Vagina (tissue), 2 donors: ENCODE measurements around the gene XRCC4. TPM values are rescaled to one million over a fixed set of nuclear protein-coding genes. Genes with fewer than 3 reads are reported as not detected.

Source experiments
- DNase-seq, 2 donors: peaks; one replicate each; pipeline ENCODE4 v3.0.0-alpha.2; 2017; ENCODE audit errors: extremely low spot score in 2 of 2
- H3K27ac ChIP-seq: fragments of 200-600 bp; sonication (generic); one replicate; pipeline ENCODE4 v1.5.1; 2019
- H3K27me3 ChIP-seq: fragments of 200-600 bp; sonication (generic); one replicate; pipeline ENCODE4 v1.5.1; 2019
- H3K36me3 ChIP-seq, 2 donors: fragments of 200-600 bp; sonication (generic); one replicate each; pipeline ENCODE4 v1.5.1; 2017 to 2019
- H3K4me1 ChIP-seq: fragments of 200-600 bp; sonication (generic); one replicate; pipeline ENCODE4 v1.5.1; 2019
- H3K4me3 ChIP-seq, 2 donors: fragments of 200-600 bp; sonication (generic); 1 replicate in 1 of 2; 2 replicates in 1 of 2; pipeline ENCODE4 v1.5.1; 2016 to 2019
- H3K9me3 ChIP-seq: fragments of 200-600 bp; sonication (generic); one replicate; pipeline ENCODE4 v1.5.1; 2019
- POLR2A ChIP-seq, 2 donors: fragments of 450-650 bp; IDR thresholded peaks; one replicate each; pipeline ENCODE4 v1.6.1; 2017; ENCODE audit warnings: antibody characterized with exemption in 2 of 2, mild to moderate bottlenecking in 2 of 2, moderate library complexity in 2 of 2
- POLR2AphosphoS5 ChIP-seq, 2 donors: sonication (generic); formaldehyde crosslinking; IDR thresholded peaks; one replicate each; pipeline ENCODE4 v1.9.0; 2017; ENCODE audit warnings: antibody characterized with exemption in 2 of 2, mild to moderate bottlenecking in 2 of 2, low read depth in 1 of 2; ENCODE audit not compliant: insufficient read depth in 1 of 2
- intact Hi-C: fragments of 100-400 bp; cut with DNase I; formaldehyde crosslinking; loops from one replicate; pipeline ENCODE4 v1.15.1; 2023
- total RNA-seq: library from RNA; depleted of rRNA; stranded (reverse); fragments of >200 nt; gene quantifications from one replicate; pipeline ENCODE4 v1.2.3, GENCODE V29; 2016
- TF ChIP-seq, protein P1 (sequence below), 3 experiments: fragments of 450-650 bp in 2 of 3; fragments of 200-600 bp in 1 of 3; sonication (generic) in 1 of 3; IDR thresholded peaks; one replicate each; pipeline ENCODE4 v1.5.1; 2017 to 2019; ENCODE audit warnings: antibody characterized with exemption in 3 of 3, mild to moderate bottlenecking in 2 of 3, moderate library complexity in 2 of 3

The XRCC4 gene
- total RNA-seq, 1 donor from 2014 or later = 5.4 TPM

GRCh38 chr5:83313436-83313835 is 236.1 kb downstream of the XRCC4 start:
- no peak overlapping the region for H3K27ac ChIP-seq
- intact Hi-C loops = no loop called here
- TF ChIP-seq POLR2A (IDR thresholded peaks at IDR 0.05) = no peak
- TF ChIP-seq POLR2AphosphoS5 (IDR thresholded peaks at IDR 0.05; ENCODE audit: insufficient read depth in 1 of 2, low read depth in 1 of 2) = no peak
- TF ChIP-seq, protein P1, sequence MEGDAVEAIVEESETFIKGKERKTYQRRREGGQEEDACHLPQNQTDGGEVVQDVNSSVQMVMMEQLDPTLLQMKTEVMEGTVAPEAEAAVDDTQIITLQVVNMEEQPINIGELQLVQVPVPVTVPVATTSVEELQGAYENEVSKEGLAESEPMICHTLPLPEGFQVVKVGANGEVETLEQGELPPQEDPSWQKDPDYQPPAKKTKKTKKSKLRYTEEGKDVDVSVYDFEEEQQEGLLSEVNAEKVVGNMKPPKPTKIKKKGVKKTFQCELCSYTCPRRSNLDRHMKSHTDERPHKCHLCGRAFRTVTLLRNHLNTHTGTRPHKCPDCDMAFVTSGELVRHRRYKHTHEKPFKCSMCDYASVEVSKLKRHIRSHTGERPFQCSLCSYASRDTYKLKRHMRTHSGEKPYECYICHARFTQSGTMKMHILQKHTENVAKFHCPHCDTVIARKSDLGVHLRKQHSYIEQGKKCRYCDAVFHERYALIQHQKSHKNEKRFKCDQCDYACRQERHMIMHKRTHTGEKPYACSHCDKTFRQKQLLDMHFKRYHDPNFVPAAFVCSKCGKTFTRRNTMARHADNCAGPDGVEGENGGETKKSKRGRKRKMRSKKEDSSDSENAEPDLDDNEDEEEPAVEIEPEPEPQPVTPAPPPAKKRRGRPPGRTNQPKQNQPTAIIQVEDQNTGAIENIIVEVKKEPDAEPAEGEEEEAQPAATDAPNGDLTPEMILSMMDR (IDR thresholded peaks at IDR 0.05) = no peak

DNA sequence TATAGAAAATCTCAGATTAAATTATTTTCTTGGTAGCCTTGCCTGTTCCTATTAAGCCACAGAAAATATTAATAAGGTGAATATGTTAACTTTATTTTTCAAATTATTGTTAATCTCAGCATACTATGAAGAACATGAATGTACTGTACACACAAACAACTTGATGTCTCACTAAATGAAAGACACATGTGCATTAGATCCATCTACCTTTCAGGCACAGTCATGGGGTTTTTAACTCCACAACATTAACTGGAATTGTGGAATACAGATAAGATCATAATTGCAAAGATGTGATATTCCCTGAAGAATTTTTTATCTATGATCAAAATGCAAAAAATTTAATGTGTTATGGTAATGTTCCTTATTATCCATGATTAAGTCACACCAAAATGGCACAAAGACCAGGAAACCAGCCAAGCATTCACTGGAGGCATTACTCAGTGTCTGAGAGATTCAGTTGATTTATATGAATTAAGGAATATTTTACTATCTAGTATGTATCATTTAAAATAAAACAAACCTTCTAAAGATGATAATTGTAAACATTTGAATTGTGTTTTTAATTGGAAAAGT is 244.2 kb downstream of the XRCC4 start:
- H3K27ac ChIP-seq = no peak overlapping the region
- H3K4me3 ChIP-seq = no peak overlapping the region
- no peaks in the 10 kb centered on the region for H3K27me3 ChIP-seq
- intact Hi-C loops = no loop called here
- no peak for TF ChIP-seq POLR2A (IDR thresholded peaks at IDR 0.05)
- no peak for TF ChIP-seq POLR2AphosphoS5 (IDR thresholded peaks at IDR 0.05; ENCODE audit: insufficient read depth in 1 of 2, low read depth in 1 of 2)
- TF ChIP-seq, protein P1 (IDR thresholded peaks at IDR 0.05) = no peak
- DNase-seq = no peak
- no peaks in the 10 kb centered on the region for H3K4me1 ChIP-seq
- H3K9me3 ChIP-seq = no peaks in the 10 kb centered on the region
- H3K36me3 ChIP-seq = no peaks in the 10 kb centered on the region

More at GRCh38 chr5:83313436-83313835, 236.1 kb downstream of the XRCC4 start:
- Histone ChIP-seq H3K4me1 (no peaks in the 10 kb centered on the region), H3K27me3 (no peaks in the 10 kb centered on the region), H3K9me3 (no peaks in the 10 kb centered on the region), H3K4me3 (no peak overlapping the region), H3K36me3 (no peaks in the 10 kb centered on the region)
- DNase-seq = no peak

DNA sequence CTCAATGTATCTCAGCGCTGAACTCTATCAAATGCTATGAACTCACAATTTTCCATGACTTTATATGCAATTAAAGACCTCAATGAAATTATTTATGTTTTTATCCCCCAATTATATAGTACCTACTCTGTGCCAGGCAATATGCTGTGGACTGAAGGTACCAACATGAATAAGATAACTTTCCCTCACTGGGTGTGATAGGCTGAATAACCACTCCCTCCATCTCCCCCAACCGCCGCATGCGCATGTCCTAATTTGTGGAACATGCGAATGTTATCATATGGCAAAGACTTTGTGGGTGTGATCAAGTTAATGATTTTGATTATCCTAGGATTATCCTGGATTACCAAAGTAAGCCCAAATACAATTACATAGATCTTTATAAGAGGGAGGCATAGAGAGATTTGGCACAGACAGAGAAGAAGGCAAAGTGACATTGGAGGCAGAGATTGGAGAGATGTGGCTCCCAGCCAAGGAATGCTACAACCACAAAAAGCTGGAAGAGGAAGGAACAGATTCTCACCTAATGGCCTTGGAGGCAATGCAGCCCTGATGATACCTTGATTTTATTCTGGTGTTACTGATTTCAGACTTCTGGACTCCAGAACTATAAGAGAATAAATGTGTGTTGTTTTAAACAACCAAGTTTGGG is 245.1 kb downstream of the XRCC4 start:
- Histone ChIP-seq H3K4me3 (no peak overlapping the region), H3K36me3 (no peaks in the 10 kb centered on the region), H3K27me3 (no peaks in the 10 kb centered on the region), H3K27ac (no peak overlapping the region), H3K4me1 (no peaks in the 10 kb centered on the region), H3K9me3 (no peaks in the 10 kb centered on the region)
- intact Hi-C loops = no loop called here
- TF ChIP-seq POLR2AphosphoS5 (IDR thresholded peaks at IDR 0.05; ENCODE audit: insufficient read depth in 1 of 2, low read depth in 1 of 2) (no peak), POLR2A (IDR thresholded peaks at IDR 0.05) (no peak)
- TF ChIP-seq, protein P1 (IDR thresholded peaks at IDR 0.05) = no peak
- DNase-seq = no peak

- TF ChIP-seq POLR2AphosphoS5 (IDR thresholded peaks at IDR 0.05; ENCODE audit: insufficient read depth in 1 of 2, low read depth in 1 of 2) (no peak), POLR2A (IDR thresholded peaks at IDR 0.05) (no peak)
- TF ChIP-seq, protein P1 (IDR thresholded peaks at IDR 0.05) = no peak
- no peak for DNase-seq
- Histone ChIP-seq H3K4me1 (no peaks in the 10 kb centered on the region), H3K27ac (no peak overlapping the region), H3K36me3 (no peaks in the 10 kb centered on the region), H3K4me3 (no peak overlapping the region), H3K9me3 (no peaks in the 10 kb centered on the region), H3K27me3 (no peaks in the 10 kb centered on the region)
- intact Hi-C loops = no loop called here
Measured at GRCh38 chr5:83323557-83324180, 246.3 kb downstream of the XRCC4 start.

- Histone ChIP-seq H3K36me3 (no peaks in the 10 kb centered on the region), H3K4me1 (no peaks in the 10 kb centered on the region), H3K9me3 (no peaks in the 10 kb centered on the region), H3K4me3 (no peak overlapping the region), H3K27me3 (no peaks in the 10 kb centered on the region), H3K27ac (no peak overlapping the region)
- TF ChIP-seq, protein P1 (IDR thresholded peaks at IDR 0.05) = no peak
- TF ChIP-seq POLR2A (IDR thresholded peaks at IDR 0.05) (no peak), POLR2AphosphoS5 (IDR thresholded peaks at IDR 0.05; ENCODE audit: insufficient read depth in 1 of 2, low read depth in 1 of 2) (no peak)
- intact Hi-C loops = no loop called here
- no peak for DNase-seq
Measured at GRCh38 chr5:83331842-83332241, 254.5 kb downstream of the XRCC4 start.
